ENCODE measurements around the gene DBH. TPM values are rescaled to one million over a fixed set of nuclear protein-coding genes. Genes with fewer than 3 reads are reported as not detected.

The DBH gene
- total RNA-seq, 1 experiment from 2014 or later, result not detected

DNA sequence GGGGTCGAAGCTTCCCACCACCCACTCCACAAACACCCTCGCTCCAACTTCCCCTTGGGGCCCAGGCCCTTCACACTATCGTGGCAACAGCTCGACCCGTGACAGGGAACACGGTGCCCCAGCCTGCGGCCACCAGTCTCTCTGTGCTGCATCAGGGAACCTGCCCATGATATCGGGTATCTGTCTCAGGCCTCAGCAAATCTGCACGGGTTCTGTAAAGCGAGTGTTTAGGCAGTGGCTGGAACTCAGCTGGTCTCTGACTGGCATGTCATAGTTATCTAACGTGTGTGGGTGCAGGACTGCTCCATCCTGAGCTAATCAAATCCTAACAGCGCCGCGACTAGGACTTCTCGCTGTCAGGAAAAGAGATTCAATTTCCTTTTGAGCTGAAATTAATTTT, 42.9 kb downstream of the DBH start:
- H3K36me3 ChIP-seq (ENCODE audit: control insufficient read depth in 1 of 2, insufficient read depth in 2 of 2, low read length in 2 of 2), result no peaks in the 10 kb centered on the region
- no peaks in the 10 kb centered on the region for H3K9me2 ChIP-seq (ENCODE audit: insufficient read depth)
- TF ChIP-seq EGR1 (IDR thresholded peaks at IDR 0.05; ENCODE audit: low read depth), result no peak
- TF ChIP-seq, protein P1, sequence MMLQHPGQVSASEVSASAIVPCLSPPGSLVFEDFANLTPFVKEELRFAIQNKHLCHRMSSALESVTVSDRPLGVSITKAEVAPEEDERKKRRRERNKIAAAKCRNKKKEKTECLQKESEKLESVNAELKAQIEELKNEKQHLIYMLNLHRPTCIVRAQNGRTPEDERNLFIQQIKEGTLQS (IDR thresholded peaks at IDR 0.05), result no peak
- H3K27ac ChIP-seq (ENCODE audit: low read depth, low read length), result no peak overlapping the region
- no peaks in the 10 kb centered on the region for H3K4me1 ChIP-seq (ENCODE audit: control insufficient read depth in 1 of 2, insufficient read depth in 2 of 2, low read length in 2 of 2)
- CTCF ChIA-PET, result no interaction called here
- no peak overlapping the region for H3K9ac ChIP-seq (ENCODE audit: low read length)
- BruUV-seq (replicated peaks), result no TSS peak
- RAD21 ChIA-PET (ENCODE audit: low non-redundant PET in 1 of 2, low total read pairs in 2 of 2, uncharacterized antibody in 2 of 2, unreplicated experiment in 2 of 2), result no interaction called here
- no peak overlapping the region for H2AFZ ChIP-seq (ENCODE audit: low read depth, low read length, poor library complexity, severe bottlenecking)
- no peaks in the 10 kb centered on the region for H3K9me3 ChIP-seq (ENCODE audit: control insufficient read depth in 1 of 2, insufficient read depth in 1 of 2, low read depth in 1 of 2, low read length in 2 of 2)
- H3K79me2 ChIP-seq (ENCODE audit: insufficient read depth, low read length), result no peaks in the 10 kb centered on the region
- ATAC-seq, result no peak
- intact Hi-C loops (cut with micrococcal nuclease), result no loop called here
- no peaks in the 10 kb centered on the region for H3K27me3 ChIP-seq (ENCODE audit: insufficient read depth, low read length)
- POLR2A ChIA-PET, result no interaction called here
- no peak for DNase-seq (ENCODE audit: low read depth, low spot score)
- no peak overlapping the region for H3K4me3 ChIP-seq (replicated peaks in 1 of 2; ENCODE audit: low read depth in 1 of 2, low read length in 2 of 2)
- no peaks in the 10 kb centered on the region for H4K20me1 ChIP-seq (ENCODE audit: insufficient read depth)
- no peak overlapping the region for H3K4me2 ChIP-seq (ENCODE audit: low read length)

DNA sequence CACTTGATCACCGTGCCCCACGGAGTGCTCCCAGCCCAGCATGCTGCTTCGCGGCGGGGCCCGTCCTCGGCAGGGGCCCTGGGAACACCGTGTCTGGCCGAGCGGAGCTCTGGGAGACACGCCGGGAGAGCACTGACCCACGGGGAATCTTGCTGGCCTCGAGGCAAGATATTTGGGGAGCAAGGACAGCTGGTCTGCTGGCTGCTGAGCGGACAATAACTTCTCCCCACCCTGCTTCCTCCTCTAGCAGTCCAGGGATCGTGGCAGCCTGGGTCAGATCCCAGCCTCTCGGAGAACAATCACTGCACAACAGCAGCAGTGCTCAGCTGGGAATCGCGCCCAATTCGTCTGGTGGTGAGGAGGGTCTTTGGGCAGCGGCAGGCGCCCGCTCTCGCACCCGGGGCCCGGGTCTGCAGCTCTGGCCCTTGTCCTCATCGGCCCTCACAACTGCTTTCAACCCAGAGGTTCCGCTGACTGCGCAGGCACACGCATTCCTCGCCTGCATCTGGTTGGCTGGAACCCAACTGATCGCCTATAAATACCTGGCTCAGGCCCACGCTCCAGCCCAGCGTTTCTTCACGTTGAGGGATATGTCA, 43.4 kb downstream of the DBH start:
- Histone ChIP-seq H3K27ac (ENCODE audit: low read depth, low read length) (no peak overlapping the region), H3K9me2 (ENCODE audit: insufficient read depth) (no peaks in the 10 kb centered on the region), H4K20me1 (ENCODE audit: insufficient read depth) (no peaks in the 10 kb centered on the region), H3K4me1 (ENCODE audit: control insufficient read depth in 1 of 2, insufficient read depth in 2 of 2, low read length in 2 of 2) (no peaks in the 10 kb centered on the region), H2AFZ (ENCODE audit: low read depth, low read length, poor library complexity, severe bottlenecking) (no peak overlapping the region), H3K9ac (ENCODE audit: low read length) (no peak overlapping the region), H3K4me3 (replicated peaks in 1 of 2; ENCODE audit: low read depth in 1 of 2, low read length in 2 of 2) (no peak overlapping the region), H3K4me2 (ENCODE audit: low read length) (no peak overlapping the region), H3K27me3 (ENCODE audit: insufficient read depth, low read length) (no peaks in the 10 kb centered on the region), H3K9me3 (ENCODE audit: control insufficient read depth in 1 of 2, insufficient read depth in 1 of 2, low read depth in 1 of 2, low read length in 2 of 2) (no peaks in the 10 kb centered on the region), H3K79me2 (ENCODE audit: insufficient read depth, low read length) (no peaks in the 10 kb centered on the region), H3K36me3 (ENCODE audit: control insufficient read depth in 1 of 2, insufficient read depth in 2 of 2, low read length in 2 of 2) (no peaks in the 10 kb centered on the region)
- intact Hi-C loops (cut with micrococcal nuclease), result no loop called here
- DNase-seq (ENCODE audit: low read depth, low spot score) (no peak), ATAC-seq (no peak)
- BruUV-seq (replicated peaks), result no TSS peak
- CTCF ChIA-PET, result interaction anchor here (0.6 kb wide), 1 partner anchor 11 kb away, joined by 4 read pairs; no protein-coding TSS in a partner anchor
- RAD21 ChIA-PET (ENCODE audit: low non-redundant PET in 1 of 2, low total read pairs in 2 of 2, uncharacterized antibody in 2 of 2, unreplicated experiment in 2 of 2), result no interaction called here
- POLR2A ChIA-PET, result no interaction called here
- no peak for TF ChIP-seq POLR2AphosphoS5 (IDR thresholded peaks at IDR 0.05; ENCODE audit: low read depth, low read length)
- TF ChIP-seq, protein P2, sequence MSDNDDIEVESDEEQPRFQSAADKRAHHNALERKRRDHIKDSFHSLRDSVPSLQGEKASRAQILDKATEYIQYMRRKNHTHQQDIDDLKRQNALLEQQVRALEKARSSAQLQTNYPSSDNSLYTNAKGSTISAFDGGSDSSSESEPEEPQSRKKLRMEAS (IDR thresholded peaks at IDR 0.05), result no peak
- no peak for TF ChIP-seq SRF (IDR thresholded peaks at IDR 0.05; ENCODE audit: low read depth)
- no peak for TF ChIP-seq SIN3A (IDR thresholded peaks at IDR 0.05; ENCODE audit: low read depth)
- TF ChIP-seq, protein P3, sequence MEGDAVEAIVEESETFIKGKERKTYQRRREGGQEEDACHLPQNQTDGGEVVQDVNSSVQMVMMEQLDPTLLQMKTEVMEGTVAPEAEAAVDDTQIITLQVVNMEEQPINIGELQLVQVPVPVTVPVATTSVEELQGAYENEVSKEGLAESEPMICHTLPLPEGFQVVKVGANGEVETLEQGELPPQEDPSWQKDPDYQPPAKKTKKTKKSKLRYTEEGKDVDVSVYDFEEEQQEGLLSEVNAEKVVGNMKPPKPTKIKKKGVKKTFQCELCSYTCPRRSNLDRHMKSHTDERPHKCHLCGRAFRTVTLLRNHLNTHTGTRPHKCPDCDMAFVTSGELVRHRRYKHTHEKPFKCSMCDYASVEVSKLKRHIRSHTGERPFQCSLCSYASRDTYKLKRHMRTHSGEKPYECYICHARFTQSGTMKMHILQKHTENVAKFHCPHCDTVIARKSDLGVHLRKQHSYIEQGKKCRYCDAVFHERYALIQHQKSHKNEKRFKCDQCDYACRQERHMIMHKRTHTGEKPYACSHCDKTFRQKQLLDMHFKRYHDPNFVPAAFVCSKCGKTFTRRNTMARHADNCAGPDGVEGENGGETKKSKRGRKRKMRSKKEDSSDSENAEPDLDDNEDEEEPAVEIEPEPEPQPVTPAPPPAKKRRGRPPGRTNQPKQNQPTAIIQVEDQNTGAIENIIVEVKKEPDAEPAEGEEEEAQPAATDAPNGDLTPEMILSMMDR (IDR thresholded peaks at IDR 0.05 in 2 of 3, conservative IDR thresholded peaks at IDR 0.05 in 1 of 3; ENCODE audit: borderline replicate concordance in 1 of 3, insufficient read depth in 1 of 3, low read depth in 2 of 3, low read length in 2 of 3), result no peak
- TF ChIP-seq TCF7L2 (IDR thresholded peaks at IDR 0.05; ENCODE audit: borderline replicate concordance, extremely low read depth, insufficient read depth, insufficient read length), result no peak
- no peak for TF ChIP-seq CBX3 (IDR thresholded peaks at IDR 0.05; ENCODE audit: low read depth)
- TF ChIP-seq EZH2phosphoT487 (IDR thresholded peaks at IDR 0.05; ENCODE audit: borderline replicate concordance), result no peak
- no peak for TF ChIP-seq POLR2A (IDR thresholded peaks at IDR 0.05; ENCODE audit: borderline replicate concordance, extremely low read depth, insufficient read depth, insufficient read length)
- no peak for TF ChIP-seq CEBPB (IDR thresholded peaks at IDR 0.05; ENCODE audit: low read depth)
- TF ChIP-seq EZH2 (IDR thresholded peaks at IDR 0.05), result no peak
- no peak for TF ChIP-seq ZFX (IDR thresholded peaks at IDR 0.05)
- no peak for TF ChIP-seq SP1 (IDR thresholded peaks at IDR 0.05; ENCODE audit: low read depth)
- no peak for TF ChIP-seq ZNF274 (IDR thresholded peaks at IDR 0.05; ENCODE audit: low read depth, low read length)
- TF ChIP-seq JUND (IDR thresholded peaks at IDR 0.05), result no peak
- TF ChIP-seq ELF1 (IDR thresholded peaks at IDR 0.05; ENCODE audit: borderline replicate concordance, low read depth), result no peak
- TF ChIP-seq RAD21 (IDR thresholded peaks at IDR 0.05; ENCODE audit: low read depth), result no peak
